Amniotic stem cell (primary cell): ENCODE data around the gene RASGRF1.

ENCODE experiments used
- DNase-seq: peaks from one replicate; lab custom pipeline; 2025; lab: John Stamatoyannopoulos, UW

Gene RASGRF1

DNA sequence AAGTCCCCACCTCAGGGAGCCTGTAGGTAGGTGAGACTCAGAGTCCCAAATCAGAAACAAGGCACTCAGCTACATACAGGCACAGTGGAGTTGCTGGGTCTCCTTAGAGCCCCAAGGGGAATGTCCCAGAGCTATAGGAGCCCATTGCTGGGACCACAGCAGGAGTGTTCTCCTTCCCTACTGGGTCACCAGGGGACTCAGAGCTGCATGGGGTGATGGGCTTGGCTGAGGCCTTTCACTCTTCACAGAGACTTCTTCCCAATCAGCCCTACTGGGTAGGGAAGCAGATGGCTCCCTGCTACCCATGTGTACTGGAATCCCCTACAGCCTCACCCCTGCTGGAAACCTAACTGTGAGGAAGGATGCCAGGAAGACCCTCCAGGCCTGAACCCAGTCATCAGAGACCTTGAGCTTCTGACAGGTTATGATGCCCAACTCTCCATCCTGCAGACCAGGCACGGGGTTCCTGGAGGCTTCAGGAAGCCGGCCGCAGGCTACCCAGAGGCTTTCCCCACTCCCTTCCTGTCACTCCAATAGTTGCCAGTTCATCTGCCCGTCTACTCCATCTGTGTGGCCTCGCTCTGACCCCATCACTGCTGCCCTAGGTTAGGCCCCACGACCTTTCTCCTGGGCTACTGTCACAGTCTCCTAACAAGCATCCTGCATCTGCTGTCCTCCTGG lies 24.0 kb downstream of the RASGRF1 start:
- no peak for DNase-seq

GRCh38 chr15:79065706-79066376 lies 24.7 kb downstream of the RASGRF1 start:
- no peak for DNase-seq

DNA sequence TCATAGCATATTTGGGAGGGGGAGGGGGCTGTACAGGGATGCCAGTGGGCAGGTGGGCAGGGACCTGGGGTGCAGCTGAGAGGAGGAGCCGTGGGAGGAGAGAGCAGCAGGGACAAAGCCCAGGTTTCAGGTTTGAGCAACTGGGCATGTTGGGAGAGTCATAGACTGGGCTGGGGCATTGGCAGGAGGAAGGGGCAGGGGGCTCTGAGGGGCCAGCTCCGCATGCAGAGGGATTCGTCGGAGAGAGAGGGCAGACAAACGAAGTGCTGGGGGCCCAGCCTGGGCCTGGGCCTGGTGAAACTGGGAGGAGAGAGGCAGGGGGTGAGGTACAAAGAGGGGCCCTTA lies 25.2 kb downstream of the RASGRF1 start:
- no peak for DNase-seq

- DNase-seq = no peak
Observed at GRCh38 chr15:79064496-79064895, 26.1 kb downstream of the RASGRF1 start.

- DNase-seq = no peak
Observed at GRCh38 chr15:79060175-79060574, 30.4 kb downstream of the RASGRF1 start.

GRCh38 chr15:79059081-79059572 lies 31.5 kb downstream of the RASGRF1 start:
- no peak for DNase-seq

DNA sequence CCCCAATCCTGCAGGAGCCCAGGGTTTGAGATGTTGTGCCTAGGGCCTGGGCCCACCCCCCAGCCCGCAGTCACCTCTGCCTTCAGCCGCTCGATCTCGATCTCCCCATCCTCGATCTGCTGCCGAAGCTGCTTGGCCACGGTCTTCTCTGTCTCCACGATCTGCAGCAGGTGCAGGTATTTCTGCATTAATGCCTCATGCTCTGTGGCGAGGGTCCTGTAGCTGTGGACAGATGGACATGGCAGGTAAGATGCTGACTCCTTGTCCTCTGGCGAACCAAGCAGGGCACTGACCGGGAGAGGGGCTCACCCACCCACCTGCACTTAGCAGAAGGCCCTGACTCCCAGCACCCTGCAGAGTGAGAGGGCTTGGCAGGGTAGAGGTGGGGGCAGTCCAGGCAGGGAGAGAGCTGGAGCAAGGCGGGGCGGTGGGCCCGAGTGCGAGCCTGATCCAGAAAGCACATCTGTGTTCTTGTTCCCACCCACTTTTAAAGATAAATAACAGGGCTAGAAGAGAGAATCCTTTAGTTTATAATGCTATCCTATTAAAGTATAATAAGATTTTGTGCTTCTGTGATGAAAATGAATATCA lies 32.2 kb downstream of the RASGRF1 start:
- no peak for DNase-seq

DNA sequence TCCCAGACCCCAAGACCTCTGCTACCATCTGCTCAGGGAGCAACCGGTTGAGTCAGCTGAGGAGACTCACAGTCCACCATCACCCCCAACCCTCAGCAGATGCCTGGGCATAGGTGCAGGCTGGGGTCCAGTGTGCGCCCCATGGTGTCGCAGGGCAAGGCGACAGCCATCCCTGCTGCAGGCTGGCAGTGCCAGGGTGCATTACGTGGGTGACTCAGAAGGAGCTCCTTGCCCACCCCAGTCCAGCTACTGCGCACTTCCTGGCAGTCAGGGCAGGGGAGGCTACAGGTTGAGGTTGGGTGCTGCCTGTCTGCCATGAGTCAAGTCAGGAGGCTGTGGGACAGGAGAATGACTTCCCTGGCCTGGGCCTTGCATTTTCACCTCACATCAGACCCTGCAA lies 33.5 kb downstream of the RASGRF1 start:
- DNase-seq = no peak

GRCh38 chr15:79054350-79054749 lies 36.2 kb downstream of the RASGRF1 start:
- no peak for DNase-seq

DNA sequence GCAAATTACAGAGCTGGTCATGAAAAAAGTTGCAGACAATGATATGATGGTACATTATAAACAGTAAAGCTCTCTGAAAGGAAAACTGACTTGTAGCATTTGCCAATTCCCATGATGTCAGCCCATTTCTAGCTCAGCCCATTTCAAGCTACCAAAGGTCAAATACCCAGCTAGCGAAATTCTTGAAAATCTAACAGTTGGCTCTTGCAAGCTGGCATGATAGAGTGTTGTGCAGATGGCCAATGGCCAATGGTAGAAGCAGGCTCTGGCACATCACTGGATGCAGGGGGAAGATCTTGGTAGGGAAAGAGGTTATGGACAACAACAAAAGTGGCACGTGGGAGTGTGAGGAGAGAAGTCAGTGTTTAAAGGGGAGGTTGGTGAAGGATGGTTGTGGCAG lies 36.7 kb downstream of the RASGRF1 start:
- no peak for DNase-seq

- no peak for DNase-seq
Observed at GRCh38 chr15:79051941-79052731, 38.4 kb downstream of the RASGRF1 start.

DNA sequence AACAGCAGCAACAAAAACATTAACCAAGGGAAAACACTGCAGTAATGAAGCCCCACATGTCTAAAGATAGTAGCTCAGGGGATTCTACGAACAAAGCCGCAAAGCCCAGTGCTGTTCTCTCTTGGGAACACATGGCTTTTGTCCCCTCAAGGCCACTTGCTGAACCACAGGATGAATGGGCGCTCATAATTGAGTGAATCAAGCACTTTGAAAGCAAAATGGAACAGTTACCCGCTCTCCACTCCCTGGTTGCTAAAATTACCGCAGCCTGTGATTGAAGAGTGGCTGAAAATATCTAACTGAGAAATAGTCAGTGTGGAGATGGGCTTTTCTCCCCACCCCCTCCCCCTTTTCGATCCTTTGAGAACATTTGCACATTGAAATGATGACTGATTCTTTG lies 39.6 kb downstream of the RASGRF1 start:
- DNase-seq = no peak

DNA sequence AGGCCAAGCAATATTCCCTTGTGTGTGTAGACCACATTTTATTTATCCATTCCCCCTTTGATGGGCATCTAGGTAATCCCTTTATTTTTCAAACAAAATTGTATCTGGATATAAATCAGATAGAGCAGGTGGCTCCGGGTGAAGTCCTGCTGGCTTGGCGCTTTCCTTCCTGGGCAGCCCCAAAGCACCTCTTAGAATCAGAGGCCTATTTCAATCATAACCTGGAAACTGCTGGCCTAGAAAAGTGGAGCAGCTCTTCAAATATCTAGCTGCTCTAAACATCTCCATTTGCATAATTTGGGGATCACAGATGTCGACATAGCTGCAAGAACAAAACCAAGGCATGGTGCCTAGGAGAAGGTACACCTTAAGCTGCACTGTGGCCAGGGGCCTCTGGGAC lies 40.2 kb downstream of the RASGRF1 start:
- no peak for DNase-seq

DNA sequence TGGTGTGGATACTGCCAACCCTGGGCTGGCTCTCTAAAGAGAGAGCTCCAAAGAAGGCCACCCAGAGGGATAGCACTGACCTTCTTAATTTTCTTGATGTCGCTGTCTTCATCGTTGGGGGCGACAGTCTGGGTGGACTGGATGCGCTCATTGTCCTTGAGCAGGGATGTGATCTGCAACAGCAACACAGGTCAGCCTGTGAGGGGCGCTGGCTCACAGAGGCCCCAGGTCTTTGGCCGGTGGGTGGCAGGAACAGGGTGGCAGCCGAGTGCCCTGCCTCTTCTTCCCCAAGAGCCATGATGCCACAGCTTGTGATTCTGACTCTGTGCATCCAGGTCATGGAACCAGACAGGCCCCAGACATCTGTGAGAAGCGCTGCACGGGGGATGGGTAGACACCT lies 41.2 kb downstream of the RASGRF1 start:
- DNase-seq = no peak

DNA sequence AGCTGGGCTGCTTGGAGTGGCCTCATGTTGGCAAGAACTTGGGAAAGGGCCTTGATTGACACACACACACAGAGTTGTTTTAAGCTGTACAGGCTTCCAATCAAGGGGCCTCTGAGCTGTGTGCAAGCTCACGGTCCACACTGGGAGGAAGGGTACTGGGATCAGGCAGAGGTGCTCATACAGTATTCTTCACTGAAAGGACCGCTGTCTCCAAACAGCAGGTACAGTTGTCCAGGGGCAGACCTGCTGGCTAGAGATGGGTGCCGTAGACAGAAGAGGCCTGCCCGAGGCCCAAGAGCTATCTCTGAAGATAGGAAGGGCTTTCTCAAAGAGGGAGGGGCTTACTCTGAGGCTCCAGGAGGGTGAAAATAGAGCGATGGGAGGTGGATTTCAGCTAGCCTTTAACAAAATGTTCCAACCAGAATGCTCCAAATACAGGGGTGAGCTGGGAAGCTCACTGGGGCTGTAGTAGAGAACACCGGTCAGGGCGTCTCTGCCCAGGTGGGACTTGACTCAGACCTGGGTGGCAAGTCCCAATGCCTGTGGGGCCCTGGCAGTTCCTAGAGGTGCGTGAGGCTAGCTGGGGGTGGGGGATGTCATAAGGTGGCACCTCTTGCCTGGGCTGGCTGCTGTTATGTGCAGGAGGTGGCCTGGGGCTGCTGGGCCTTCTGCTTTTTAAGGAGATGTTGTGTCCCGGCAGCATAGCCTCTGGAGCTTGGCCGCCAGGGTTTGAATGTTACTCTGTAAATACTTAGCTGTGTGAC lies 42.7 kb downstream of the RASGRF1 start:
- DNase-seq = no peak

DNA sequence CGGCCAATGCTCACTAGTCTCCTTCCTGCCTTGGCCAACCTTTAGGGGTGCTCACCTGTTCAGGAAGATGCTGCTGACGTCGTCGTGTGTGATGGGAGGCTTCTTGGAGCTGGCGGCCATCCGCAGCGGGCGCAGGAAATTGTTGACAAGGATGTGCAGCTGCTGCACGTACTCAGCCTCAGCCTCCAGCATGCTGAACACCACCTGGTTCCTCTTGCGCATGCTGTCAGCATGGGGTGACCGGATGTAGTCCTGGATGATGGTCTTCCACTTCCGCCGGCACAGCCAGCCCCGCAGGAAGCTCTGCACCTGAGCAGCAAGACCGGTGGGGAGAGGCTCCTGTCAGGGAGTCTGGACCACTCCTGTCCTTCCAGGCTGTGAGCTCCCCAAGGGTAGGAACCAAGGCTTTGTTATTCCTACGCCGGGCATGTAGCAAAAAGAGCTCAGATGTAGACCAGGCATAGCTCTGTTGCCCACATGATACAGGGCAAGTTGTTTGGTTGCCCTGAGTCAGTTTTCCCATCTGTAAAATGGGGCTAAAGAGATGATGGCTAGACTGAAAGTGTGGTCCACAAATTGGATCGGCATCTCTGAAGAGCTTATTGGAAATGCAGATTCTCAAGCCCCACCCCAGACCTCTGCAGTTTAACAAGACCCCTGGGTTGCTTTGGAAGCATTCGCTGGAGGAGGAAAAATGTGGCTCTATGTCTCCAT lies 43.7 kb downstream of the RASGRF1 start:
- no peak for DNase-seq

- no peak for DNase-seq
Observed at GRCh38 chr15:79045041-79045440, 45.5 kb downstream of the RASGRF1 start.

- DNase-seq = no peak
Observed at GRCh38 chr15:79042213-79042928, 48.2 kb downstream of the RASGRF1 start.

- no peak for DNase-seq
Observed at GRCh38 chr15:79041601-79042168, 48.9 kb downstream of the RASGRF1 start.

DNA sequence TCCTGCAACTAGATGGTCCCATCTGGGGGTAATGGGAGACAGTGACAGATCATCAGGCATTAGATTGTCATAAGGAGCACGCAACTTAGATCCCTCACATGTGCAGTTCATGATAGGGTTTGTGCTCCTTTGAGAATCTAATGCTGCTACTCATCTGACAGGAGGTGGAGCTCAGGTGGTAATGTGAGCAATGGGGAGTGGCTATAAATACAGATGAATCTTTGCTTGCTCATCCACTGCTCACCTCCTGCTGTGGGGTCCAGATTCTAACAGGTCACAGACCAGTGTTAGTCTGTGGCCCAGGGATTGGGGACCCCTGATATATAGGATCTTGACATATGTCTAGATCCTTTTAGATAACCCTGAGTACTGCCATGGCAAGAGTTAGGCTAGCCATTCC lies 52.7 kb downstream of the RASGRF1 start:
- no peak for DNase-seq
